HL-60/S4 treated with retinoic acid at 250 ng/mL for 4 days and 3 days (cell line): ENCODE data around the gene TNFRSF1B.

Experiments used
- in situ Hi-C: fragments of 300-500 bp; cut with MboI; formaldehyde crosslinking; loops from 2 replicates; pipeline ENCODE4 v1.7.0; 2022; ENCODE audit warnings: low sequenced_read_pairs

TNFRSF1B gene

GRCh38 chr1:12157366-12158231 is 9.2 kb upstream of the TNFRSF1B start:
- in situ Hi-C loops = no loop called here

- in situ Hi-C loops = no loop called here
Observed at GRCh38 chr1:12158357-12159092, 8.3 kb upstream of the TNFRSF1B start.

- in situ Hi-C loops = no loop called here
Observed at GRCh38 chr1:12159816-12160215, 7.0 kb upstream of the TNFRSF1B start.

GRCh38 chr1:12161324-12161661 is 5.5 kb upstream of the TNFRSF1B start:
- in situ Hi-C loops = no loop called here

- in situ Hi-C loops = no loop called here
Observed at GRCh38 chr1:12161662-12162458, 4.9 kb upstream of the TNFRSF1B start.

GRCh38 chr1:12162459-12163137 is 4.2 kb upstream of the TNFRSF1B start:
- in situ Hi-C loops = no loop called here

- in situ Hi-C loops = no loop called here
Observed at GRCh38 chr1:12163210-12163609, 3.6 kb upstream of the TNFRSF1B start.

- in situ Hi-C loops = no loop called here
Observed at GRCh38 chr1:12164210-12164609, 2.6 kb upstream of the TNFRSF1B start.

GRCh38 chr1:12165342-12165741 is 1.4 kb upstream of the TNFRSF1B start:
- in situ Hi-C loops = no loop called here

GRCh38 chr1:12167493-12168429 is 970 bp downstream of the TNFRSF1B start:
- in situ Hi-C loops = no loop called here

- in situ Hi-C loops = no loop called here
Observed at GRCh38 chr1:12168451-12169160, 1.8 kb downstream of the TNFRSF1B start.

GRCh38 chr1:12169442-12170135 is 2.8 kb downstream of the TNFRSF1B start:
- in situ Hi-C loops = no loop called here

GRCh38 chr1:12170263-12170671 is 3.5 kb downstream of the TNFRSF1B start:
- in situ Hi-C loops = no loop called here

- in situ Hi-C loops = no loop called here
Observed at GRCh38 chr1:12171206-12172041, 4.6 kb downstream of the TNFRSF1B start.

GRCh38 chr1:12172042-12172851 is 5.5 kb downstream of the TNFRSF1B start:
- in situ Hi-C loops = no loop called here

GRCh38 chr1:12173041-12173509 is 6.3 kb downstream of the TNFRSF1B start:
- in situ Hi-C loops = no loop called here
